K562 (cell line): ENCODE data around the gene ELFN2. TPM values are rescaled to one million over a fixed set of nuclear protein-coding genes. Genes with fewer than 3 reads are reported as not detected.

Experiments used
- ATAC-seq: fragments of 200-7000 bp; cut with Tn5 transposase; 3 replicates; pipeline ENCODE4 v1.9.1; 2020; ENCODE audit warnings: moderate library complexity
- BruUV-seq: library from RNA; stranded (reverse); fragments of 400-500 nt; replicated peaks from 2 replicates; lab custom pipeline; 2021; lab: Mats Ljungman, UMichigan
- CTCF ChIA-PET: fragments of 300-600 bp; formaldehyde crosslinking; extraction: SDS; loops from one replicate; lab custom pipeline; 2021; ENCODE audit warnings: low intra/inter-chr PET ratio; lab: Yijun Ruan, JAX
- POLR2A ChIA-PET: fragments of 300-600, 350-650 bp; sonication (Branson Sonifier 250); formaldehyde crosslinking; extraction: SDS; loops from one replicate; lab custom pipeline; 2021; ENCODE audit warnings: antibody characterized with exemption, inconsistent platforms; lab: Yijun Ruan, JAX
- DNase-seq, 4 experiments: peaks; one replicate each; pipeline versions ENCODE4 v3.0.0 to v3.0.0-alpha.2; 2011 to 2018; ENCODE audit warnings: low spot score in 3 of 4, mixed read lengths in 3 of 4; ENCODE audit errors: extremely low read depth in 1 of 4
- FAIRE-seq: peaks from 2 replicates; lab custom pipeline; 2011; peaks lifted over from hg19 to GRCh38; lab: Jason Lieb, UNC
- H2AFZ ChIP-seq: 2 replicates; pipeline ENCODE4 v1.6.0; 2011; ENCODE audit warnings: low read depth, low read length, control low read depth, inconsistent platforms
- H3K27ac ChIP-seq: fragments of 200-600 bp; 3 replicates; pipeline ENCODE4 v1.8.0; 2011; ENCODE audit warnings: low read depth, mild to moderate bottlenecking, control low read depth, inconsistent platforms, low read length, moderate library complexity, mixed read lengths; ENCODE audit errors: extremely low read depth
- H3K27me3 ChIP-seq, 2 experiments: fragments of 300-600 bp in 1 of 2; 2 replicates in 1 of 2; 3 replicates in 1 of 2; pipeline versions ENCODE4 v1.6.0 to v1.8.0; 2011; ENCODE audit warnings: inconsistent platforms in 2 of 2, low read length in 2 of 2, mild to moderate bottlenecking in 1 of 2, mixed read lengths in 1 of 2, moderate library complexity in 1 of 2; ENCODE audit not compliant: control insufficient read depth in 2 of 2, insufficient read depth in 2 of 2
- H3K36me3 ChIP-seq: fragments of 300-600 bp; 3 replicates; pipeline ENCODE4 v1.8.0; 2011; ENCODE audit warnings: mild to moderate bottlenecking, low read length, inconsistent platforms; ENCODE audit not compliant: control insufficient read depth, insufficient read depth
- H3K4me1 ChIP-seq, 2 experiments: fragments of 200-600 bp in 1 of 2; replicated peaks in 1 of 2; 2 replicates in 1 of 2; 3 replicates in 1 of 2; pipeline versions ENCODE4 v1.5.1 to v1.8.0; 2011; ENCODE audit warnings: inconsistent platforms in 2 of 2, low read length in 2 of 2, mild to moderate bottlenecking in 1 of 2, mixed read lengths in 1 of 2, moderate library complexity in 1 of 2; ENCODE audit not compliant: control insufficient read depth in 2 of 2, insufficient read depth in 2 of 2
- H3K4me2 ChIP-seq: 2 replicates; pipeline ENCODE4 v1.6.1; 2011; ENCODE audit warnings: low read length, control low read depth, inconsistent platforms, mixed read lengths; ENCODE audit not compliant: insufficient read depth
- H3K4me3 ChIP-seq: fragments of 200-600 bp; sonication (generic), shearing (Covaris generic); 2 replicates; pipeline ENCODE4 v1.5.1; 2016; ENCODE audit warnings: control low read depth, inconsistent platforms
- H3K79me2 ChIP-seq: fragments of 200-600 bp; 3 replicates; pipeline ENCODE4 v1.8.0; 2011; ENCODE audit warnings: low read length, inconsistent platforms; ENCODE audit not compliant: control insufficient read depth, insufficient read depth
- H3K9ac ChIP-seq, 2 experiments: 2 replicates each; pipeline versions ENCODE4 v1.6.0 to v1.6.1; 2011; ENCODE audit warnings: low read depth in 2 of 2, low read length in 2 of 2, control low read depth in 1 of 2, inconsistent platforms in 1 of 2, mild to moderate bottlenecking in 1 of 2, mixed read lengths in 1 of 2; ENCODE audit not compliant: insufficient read depth in 1 of 2
- H3K9me1 ChIP-seq: one replicate; pipeline ENCODE4 v1.6.0; 2011; ENCODE audit warnings: inconsistent platforms, mild to moderate bottlenecking, low read length, moderate library complexity; ENCODE audit not compliant: control insufficient read depth, insufficient read depth
- H3K9me3 ChIP-seq: replicated peaks from 2 replicates; pipeline ENCODE4 v1.5.1; 2011; ENCODE audit warnings: low read depth, low read length, inconsistent platforms; ENCODE audit not compliant: control insufficient read depth, insufficient read depth
- H4K20me1 ChIP-seq: replicated peaks from 2 replicates; pipeline ENCODE4 v1.6.1; 2011; ENCODE audit warnings: low read length, inconsistent platforms, mixed read lengths; ENCODE audit not compliant: control insufficient read depth, insufficient read depth
- CHAMP1 ChIP-seq: fragments of 450-650 bp; IDR thresholded peaks from 2 replicates; pipeline ENCODE4 v1.6.1; 2016; ENCODE audit warnings: mild to moderate bottlenecking
- CHD1 ChIP-seq: fragments of 200-600 bp; sonication (generic); IDR thresholded peaks from one replicate; pipeline ENCODE4 v1.6.1; 2012; ENCODE audit warnings: mild to moderate bottlenecking, moderate library complexity, low read length, inconsistent platforms
- CSDE1 ChIP-seq, 2 experiments: fragments of 450-650 bp; IDR thresholded peaks; 2 replicates each; pipeline ENCODE4 v1.6.1; 2016; ENCODE audit warnings: mild to moderate bottlenecking in 1 of 2
- CTBP1 ChIP-seq: fragments of 450-650 bp; IDR thresholded peaks from 2 replicates; pipeline ENCODE4 v1.6.1; 2016; ENCODE audit warnings: borderline replicate concordance
- E4F1 ChIP-seq: fragments of 250-450 bp; sonication (Bioruptor Pico); IDR thresholded peaks from 2 replicates; pipeline ENCODE4 v1.5.0; 2021; ENCODE audit warnings: mild to moderate bottlenecking, borderline replicate concordance
- SMARCA5 ChIP-seq: fragments of 450-650 bp; IDR thresholded peaks from 2 replicates; pipeline ENCODE4 v1.6.1; 2016
- ZBTB1 ChIP-seq: sonication (generic); formaldehyde crosslinking; IDR thresholded peaks from 2 replicates; pipeline ENCODE4 v1.8.1; 2023; ENCODE audit warnings: missing genetic modification reagents, low read depth, mild to moderate bottlenecking, borderline replicate concordance
- WGBS: fragments of 100-300 bp; shearing (Covaris generic); methylation state at CpG from one replicate; pipeline ENCODE4 v1.1.6; 2016; ENCODE audit warnings: low coverage, mixed read lengths; ENCODE audit not compliant: insufficient coverage; ENCODE audit errors: missing lambda C conversion rate; 5-methylcytosine and 5-hydroxymethylcytosine counted together
- in situ Hi-C: fragments of 300-500 bp; cut with MboI; formaldehyde crosslinking; loops from 4 replicates; pipeline ENCODE4 v1.15.0; 2018; ENCODE audit warnings: inconsistent platforms, mixed read lengths
- intact Hi-C: fragments of 100-400 bp; cut with micrococcal nuclease; formaldehyde crosslinking; loops from 2 replicates; pipeline ENCODE4 v1.14.2; 2022
- polyA plus RNA-seq, 8 experiments: library from polyadenylated mRNA; depleted of rRNA in 4 of 8; stranded (reverse) in 5 of 8; unstranded in 3 of 8; fragments of >200 nt; fragmentation: Nextera tagmentation in 2 of 8; fragmentation: Illumina TruSeq in 1 of 8; extraction: Ambion mirVana in 2 of 8; extraction: Trizol in 1 of 8; gene quantifications; 2 replicates each; pipeline versions ENCODE4 v1.2.1 to v1.2.3, GENCODE V29; 2011 to 2014; ENCODE audit warnings: inconsistent platforms in 1 of 8, missing spikeins in 1 of 8
- total RNA-seq, 7 experiments: library from RNA; depleted of rRNA in 6 of 7; stranded (reverse); fragments of >200 nt in 6 of 7; fragmentation: Illumina TruSeq in 2 of 7; extraction: Trizol in 2 of 7; gene quantifications; 2 replicates each; pipeline versions ENCODE4 v1.2.1 to v1.2.3, GENCODE V29; 2011 to 2021; ENCODE audit warnings: low replicate concordance in 1 of 7

Gene ELFN2
- total and polyA plus RNA-seq, 9 of the 15 experiments (the other 6 are each of a cell fraction or from before 2014, with no cell fraction given) = not detected

GRCh38 chr22:37417264-37417663 lies 10.0 kb downstream of the ELFN2 start:
- TF ChIP-seq CTBP1 (no peak), SMARCA5 (no peak), ZBTB1 (CRISPR knock-in tag) (no peak), CSDE1 (IDR thresholded peaks at IDR 0.05) (no peak), E4F1 (CRISPR knock-in tag) (no peak), CHD1 (no peak), CHAMP1 (no peak)
- DNase-seq (no peak), ATAC-seq (no peak), FAIRE-seq (no peak)
- Histone ChIP-seq H3K4me3 (no peak overlapping the region), H3K4me1 (peaks cover 0 to 12% of the 10 kb centered on the region in 2 experiments; a peak in 2 of 5 replicates), H2AFZ (no peak overlapping the region), H3K9me3 (no peaks in the 10 kb centered on the region), H3K27ac (no peak overlapping the region), H3K4me2 (no peak overlapping the region), H4K20me1 (0 out of 2 replicates have a peak, but pooled peaks cover 3% of the 10 kb centered on the region), H3K9ac (no peak overlapping the region), H3K36me3 (no peaks in the 10 kb centered on the region), H3K9me1 (no peaks in the 10 kb centered on the region), H3K79me2 (no peaks in the 10 kb centered on the region), H3K27me3 (peaks cover 4 to 8% of the 10 kb centered on the region in 2 experiments; a peak in 4 of 5 replicates)
- BruUV-seq = no TSS peak
- ChIA-PET CTCF (no interaction called here), POLR2A (interaction anchor here (1.1 kb wide), 1 partner anchor 16 kb away, joined by 4 read pairs; no protein-coding TSS in a partner anchor)
- WGBS = 0% methylated on average over 6 of the region's 7 CpGs
- in situ Hi-C loops (no loop called here), intact Hi-C loops (no loop called here)
